GM21737 (cell line): ENCODE results near the gene CDH4.
"Not testable (repeated sequence)": the region's sequence is repeated elsewhere in the genome, so short reads cannot be mapped to it uniquely, and the experiment has no call there.

Source experiments
- ATAC-seq: cut with Tn5 transposase; IDR thresholded peaks from one replicate; pipeline ENCODE4 v1.9.1; 2021; ENCODE audit warnings: mild to moderate bottlenecking, moderate library complexity; ENCODE audit not compliant: unreplicated experiment

CDH4 gene

DNA sequence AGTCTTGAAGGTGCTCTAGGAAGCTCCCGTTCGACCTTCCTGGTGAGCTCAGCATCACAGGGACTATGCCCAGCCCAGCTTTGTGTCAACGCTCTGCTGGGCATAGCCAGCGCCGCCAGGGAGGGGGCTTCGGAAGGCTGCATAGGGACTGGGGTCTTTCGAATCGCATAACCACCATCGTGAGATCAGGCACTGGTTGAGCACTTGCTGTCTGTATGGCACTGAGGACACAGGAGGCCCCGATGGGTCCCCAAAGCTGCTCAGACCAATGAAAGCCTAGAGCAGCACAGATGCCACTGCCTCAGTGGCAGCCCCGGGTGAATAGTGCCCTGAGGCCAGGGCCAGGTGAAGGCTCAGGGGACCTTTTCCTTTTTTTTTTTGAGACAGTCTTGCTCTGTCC lies 716.9 kb downstream of the CDH4 start:
- ATAC-seq: no peak

DNA sequence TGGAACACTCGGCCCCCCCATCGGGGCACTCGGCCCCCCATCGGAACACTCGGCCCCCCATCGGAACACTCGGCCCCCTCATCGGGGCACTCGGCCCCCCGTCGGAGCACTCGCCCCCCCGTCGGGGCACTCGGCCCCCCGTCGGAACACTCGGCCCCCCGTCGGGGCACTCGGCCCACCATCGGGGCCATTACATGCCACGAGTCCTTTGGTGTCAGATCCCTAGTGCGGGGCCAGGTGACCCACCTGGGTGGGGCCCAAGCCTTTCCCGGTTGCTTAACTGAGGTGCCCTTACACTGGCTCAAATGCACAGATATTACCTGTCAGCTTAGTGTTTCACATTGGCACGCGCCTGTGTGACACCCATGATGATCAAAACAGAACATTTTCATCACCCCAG lies 717.7 kb downstream of the CDH4 start:
- ATAC-seq: no peak

DNA sequence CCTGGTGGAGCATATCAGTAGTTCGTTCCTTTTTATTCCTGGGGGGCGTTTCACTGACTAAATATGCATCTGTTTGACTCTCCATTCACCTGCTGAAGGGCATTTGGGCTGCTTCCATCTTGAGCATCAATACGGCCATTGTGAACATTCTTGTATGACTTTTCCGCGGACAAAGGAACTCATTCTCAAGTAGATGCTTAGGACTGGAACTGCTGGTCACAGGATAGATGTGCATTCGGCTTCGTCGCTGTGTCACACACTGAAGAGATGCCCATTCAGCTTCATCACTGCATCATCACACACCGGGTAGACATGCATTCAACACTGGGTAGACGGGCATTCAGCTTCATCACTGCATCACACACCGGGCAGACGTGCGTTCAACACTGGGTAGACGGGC lies 718.3 kb downstream of the CDH4 start:
- no peak for ATAC-seq

DNA sequence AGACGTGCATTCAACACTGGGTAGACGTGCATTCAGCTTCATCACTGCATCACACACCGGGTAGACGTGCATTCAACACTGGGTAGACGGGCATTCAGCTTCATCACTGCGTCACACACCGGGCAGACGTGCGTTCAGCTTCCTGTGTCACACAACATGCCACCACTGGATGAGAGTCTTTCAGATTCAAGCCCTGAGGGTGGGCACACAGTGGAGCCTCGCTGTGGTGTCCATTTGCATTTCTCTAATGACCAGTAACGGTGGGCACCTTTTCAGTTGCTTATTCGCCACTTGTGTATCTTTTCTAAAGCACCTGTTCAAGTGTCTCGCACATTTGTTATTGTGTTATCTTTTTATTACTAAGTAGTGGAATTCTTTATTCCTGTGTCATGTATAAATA lies 719.5 kb downstream of the CDH4 start:
- not testable (repeated sequence) for ATAC-seq

DNA sequence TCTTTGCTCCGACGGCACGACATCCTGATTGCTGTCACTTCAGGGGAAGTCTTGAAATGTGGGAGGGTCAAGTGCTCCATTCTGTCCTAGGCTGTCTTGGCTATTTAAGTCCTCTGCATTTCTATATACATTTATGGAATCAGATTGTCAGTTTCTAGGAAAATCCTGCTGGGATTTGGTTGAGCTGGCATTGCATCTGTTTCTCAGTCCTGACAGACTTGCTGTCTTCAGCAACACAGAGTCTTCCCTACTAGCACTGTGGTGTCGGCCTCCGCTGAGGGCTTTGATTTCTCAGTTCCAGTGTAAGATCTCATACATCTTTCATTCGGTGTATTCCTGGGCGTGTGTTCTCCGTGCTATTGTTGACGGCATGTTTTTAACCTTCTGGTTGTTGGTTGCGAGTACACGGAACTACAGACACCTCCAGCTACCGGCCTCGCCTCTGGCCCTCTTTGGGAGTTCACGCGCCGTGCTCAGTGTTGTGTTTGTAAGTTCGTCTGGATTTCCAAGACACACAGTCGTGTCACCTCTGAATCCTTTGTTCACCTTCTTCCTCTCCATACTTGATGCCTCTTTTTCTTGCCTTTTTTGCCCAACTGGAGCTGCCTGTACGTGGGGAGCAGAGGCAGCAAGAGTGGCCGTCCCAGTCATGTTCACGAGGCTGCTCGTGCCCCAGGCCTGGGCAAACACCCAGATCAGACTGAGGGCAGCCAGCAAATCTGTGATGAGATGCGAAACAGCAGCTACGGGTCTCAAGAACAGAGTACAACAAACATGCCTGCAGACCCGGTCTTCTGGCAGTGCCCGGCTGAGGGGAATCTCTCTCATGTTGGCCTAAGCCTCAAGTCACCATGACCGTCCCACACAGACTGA lies 720.8 kb downstream of the CDH4 start:
- no peak for ATAC-seq

DNA sequence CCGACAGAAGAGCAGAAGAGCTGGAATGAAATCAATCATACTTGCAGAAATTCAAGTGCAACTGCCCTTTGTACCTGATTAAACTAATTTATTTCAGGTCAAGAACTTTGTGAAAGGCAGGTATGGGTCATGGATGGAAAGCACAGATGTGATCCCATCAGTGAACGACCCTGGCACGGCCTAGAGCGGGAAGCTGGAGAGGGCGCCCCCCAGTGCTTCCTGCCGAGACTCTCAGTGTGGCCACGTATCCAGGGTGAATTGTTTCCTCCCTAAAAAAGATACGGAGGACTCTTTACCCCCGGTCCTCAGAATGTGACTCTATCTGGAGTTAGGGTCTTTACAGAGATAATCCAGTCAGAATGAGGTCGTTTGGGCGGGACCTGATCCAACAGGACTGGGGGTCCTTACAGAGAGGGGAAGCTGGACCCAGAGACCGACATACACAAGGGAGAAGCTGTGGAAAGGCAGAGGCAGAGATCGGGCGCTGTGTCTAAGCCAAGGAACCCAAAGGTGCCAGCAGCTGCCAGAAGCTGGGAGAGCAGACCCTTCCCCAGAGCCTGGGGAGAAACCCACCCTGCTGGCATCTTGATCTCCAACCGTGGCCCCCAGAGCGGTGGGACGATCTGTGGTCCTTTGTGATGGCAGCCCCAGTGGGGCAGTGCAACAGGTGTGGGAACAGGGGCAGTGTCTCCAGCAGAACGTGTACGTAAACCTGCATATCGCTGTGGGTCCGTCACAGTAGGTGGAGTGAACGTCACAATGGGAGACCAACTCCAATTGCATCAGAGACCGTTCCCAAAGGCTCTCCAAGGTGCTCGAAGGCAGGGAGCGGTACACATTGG lies 721.7 kb downstream of the CDH4 start:
- ATAC-seq: no peak

DNA sequence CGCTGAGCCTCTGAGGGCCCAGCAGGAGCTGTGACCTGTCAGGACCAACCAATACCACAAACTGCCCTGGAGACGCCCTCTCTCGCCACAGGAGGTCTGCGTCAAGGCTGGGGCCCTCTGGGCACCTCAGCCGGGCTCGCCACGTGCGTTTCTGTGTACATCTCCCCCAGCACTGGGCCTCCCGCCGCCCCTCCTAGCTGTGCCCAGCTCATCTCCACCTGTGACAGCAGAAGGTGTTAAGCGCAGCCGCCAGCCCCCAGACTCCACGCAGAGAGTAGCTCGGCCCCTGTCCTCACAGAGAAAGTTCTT lies 722.2 kb downstream of the CDH4 start:
- no peak for ATAC-seq

DNA sequence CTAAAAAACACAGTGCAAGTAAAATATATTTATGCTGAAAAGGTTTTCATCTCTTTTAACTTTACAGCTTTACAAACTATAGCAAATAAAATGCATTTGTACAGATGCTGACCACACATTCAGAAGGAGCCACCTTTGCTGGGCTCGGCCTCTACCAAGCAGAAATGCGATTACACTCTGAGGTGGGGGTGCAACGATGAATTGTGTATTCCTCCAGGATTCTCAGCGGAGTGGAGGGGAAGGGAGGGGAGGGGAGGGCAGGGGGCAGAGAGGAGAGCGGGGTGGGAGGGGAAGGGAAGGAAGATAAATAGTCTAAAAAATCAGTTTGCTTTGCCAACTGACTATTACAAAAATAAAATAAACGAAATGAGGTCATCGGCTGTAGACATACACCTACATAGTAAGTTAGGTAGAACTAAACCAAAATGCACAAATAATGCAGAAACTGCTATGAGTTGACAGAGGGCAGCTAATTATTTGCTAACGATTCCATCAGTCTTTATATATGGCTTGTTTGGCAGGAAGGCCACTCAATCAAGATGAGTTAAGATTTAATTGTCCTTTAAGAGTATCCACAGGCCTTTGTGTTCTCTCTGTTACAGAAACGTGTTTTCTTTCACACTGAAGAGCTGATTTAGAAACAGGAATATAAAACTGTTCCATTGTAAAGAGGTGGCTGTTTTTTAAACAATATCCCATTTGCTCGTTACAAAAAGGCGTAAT lies 723.5 kb downstream of the CDH4 start:
- no peak for ATAC-seq

DNA sequence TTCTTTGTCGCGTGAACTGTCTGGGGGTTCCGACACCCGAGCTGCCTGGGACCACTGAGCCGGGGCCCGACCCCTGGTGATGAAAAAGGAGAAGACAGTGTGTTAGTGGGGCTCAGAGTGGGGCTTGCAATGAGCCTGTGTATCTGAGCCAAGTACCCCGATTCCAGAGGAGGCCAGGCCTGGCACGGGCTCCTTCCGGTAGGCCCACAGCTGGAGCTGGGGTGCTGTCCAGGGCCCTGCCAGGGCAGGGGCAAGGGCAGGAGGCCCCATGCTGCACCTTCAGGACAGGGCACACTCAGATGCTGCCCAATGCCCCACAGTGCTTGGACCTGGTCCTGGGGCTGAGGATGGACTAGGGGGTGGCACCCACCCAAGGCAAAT lies 724.2 kb downstream of the CDH4 start:
- ATAC-seq: no peak

DNA sequence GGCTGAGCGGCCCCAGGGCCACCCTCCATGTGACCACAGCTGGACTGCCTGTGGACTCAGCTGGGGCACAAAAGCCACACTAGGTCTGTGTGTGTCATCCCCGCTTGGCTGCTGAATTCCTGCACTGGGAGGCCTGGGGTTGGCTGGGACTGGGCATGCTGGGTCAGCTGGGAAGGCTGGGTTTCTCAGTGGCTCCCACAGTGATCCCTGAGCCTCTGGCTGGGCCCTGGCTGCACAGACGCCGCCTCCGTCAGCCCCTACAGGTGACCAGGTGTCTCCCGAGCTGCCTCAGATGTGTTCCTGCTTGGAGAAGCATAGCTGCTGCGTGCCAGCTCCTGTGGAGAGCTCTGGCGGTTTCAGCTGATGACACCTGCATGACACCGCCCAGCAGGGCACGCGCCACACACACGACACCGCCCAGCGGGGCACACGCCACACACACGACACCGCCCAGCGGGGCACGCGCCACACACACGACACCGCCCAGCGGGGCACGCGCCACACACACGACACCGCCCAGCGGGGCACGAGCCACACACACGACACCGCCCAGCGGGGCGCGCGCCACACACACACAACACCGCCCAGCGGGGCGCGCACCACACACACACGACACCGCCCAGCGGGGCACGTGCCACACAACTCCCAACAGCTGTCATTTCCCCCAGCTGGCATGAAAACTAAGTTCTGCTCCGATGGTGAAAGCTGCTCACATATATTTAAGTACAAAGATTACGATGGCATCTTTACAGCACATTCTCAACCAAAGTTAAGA lies 724.8 kb downstream of the CDH4 start:
- no peak for ATAC-seq

DNA sequence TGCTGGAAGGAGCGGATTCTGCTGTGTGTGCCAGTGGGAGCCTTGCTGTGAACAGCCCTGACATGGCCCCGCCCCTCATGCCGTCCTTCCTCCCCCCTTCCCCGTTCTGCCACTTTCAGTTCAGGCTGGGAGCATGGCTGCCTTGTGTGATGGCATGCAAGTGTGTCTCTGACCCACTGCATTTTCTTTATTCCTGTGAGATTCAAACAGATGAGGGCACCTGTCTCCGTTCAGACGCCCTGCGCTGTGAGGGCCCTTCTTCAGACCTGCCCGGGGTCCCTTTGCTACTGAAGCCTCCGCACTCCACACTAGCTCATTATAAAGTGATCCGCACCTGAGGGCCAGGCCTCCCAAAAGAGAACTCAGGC lies 725.3 kb downstream of the CDH4 start:
- ATAC-seq: no peak

DNA sequence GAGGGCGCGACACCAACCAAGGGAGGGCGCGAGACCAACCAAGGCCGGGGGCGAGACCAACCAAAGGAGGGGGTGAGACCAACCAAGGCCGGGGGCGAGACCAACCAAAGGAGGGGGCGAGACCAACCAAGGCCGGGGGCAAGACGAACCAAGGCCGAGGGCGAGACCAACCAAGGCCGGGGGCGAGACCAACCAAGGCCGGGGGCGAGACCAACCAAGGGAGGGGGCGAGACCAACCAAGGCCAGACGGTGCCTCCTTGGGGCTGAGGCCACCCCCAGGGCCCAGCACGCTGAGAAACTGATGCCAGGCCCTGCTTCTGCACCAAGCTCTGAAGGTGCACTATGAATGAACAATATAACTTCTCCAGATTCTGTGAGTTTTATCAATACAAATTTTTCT lies 726.4 kb downstream of the CDH4 start:
- ATAC-seq: no peak

DNA sequence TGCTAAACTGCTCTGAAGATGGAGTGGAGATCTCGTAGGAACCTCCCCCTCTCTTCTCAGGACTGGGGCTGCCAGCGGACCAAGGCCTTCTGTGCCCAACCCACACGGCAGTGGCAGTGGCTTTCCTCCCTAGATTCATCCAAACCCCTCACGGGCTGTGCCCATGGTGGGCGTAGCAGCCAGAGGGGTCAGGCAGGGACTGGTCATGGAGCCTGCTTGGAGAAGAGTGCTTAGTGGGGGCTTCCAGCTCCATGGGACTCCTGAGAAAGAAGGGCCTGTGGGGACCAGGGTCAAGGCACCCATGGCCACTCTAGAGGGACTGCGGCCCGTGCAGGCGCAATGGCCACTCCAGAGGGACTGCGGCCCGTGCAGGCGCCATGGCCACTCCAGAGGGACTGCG lies 727.0 kb downstream of the CDH4 start:
- ATAC-seq: no peak

DNA sequence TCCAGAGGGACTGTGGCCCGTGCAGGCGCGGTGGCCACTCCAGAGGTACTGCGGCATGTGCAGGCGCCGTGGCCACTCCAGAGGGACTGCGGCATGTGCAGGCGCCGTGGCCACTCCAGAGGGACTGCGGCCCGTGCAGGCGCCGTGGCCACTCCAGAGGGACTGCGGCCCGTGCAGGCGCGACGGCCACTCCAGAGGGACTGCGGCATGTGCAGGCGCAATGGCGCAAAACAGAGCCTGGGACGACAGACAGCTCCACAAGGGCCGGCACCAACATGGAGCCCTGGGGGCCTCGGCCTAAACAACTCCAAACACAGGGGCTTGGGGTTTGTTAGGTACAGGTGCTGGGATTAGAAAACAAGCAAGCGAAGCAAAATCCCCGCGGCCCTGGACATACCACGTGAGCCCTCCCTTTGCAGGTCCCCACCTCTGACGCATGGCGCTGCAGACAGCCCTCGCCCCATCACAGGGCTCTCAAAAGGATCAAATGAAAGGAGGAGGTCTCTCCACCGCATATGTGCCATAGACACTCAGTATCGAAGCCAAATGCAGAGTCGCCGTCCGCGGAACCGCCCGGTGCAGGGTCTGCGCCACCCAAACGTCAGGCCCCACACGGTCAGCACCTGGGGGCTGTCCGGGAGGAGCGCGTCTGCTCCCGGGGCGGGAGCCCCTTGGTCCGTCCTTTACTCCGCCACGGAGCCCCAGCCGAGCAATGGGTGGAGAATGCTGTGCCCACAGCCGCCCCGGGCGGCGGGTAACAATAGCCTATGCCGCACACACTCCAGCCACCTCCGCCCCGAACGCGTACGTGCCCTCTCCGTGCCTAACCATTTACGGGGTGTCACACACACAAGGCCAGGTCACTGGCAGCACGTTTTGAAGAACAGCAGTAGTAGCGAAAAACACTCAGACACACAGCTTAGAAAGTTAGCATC lies 727.9 kb downstream of the CDH4 start:
- ATAC-seq: no peak

DNA sequence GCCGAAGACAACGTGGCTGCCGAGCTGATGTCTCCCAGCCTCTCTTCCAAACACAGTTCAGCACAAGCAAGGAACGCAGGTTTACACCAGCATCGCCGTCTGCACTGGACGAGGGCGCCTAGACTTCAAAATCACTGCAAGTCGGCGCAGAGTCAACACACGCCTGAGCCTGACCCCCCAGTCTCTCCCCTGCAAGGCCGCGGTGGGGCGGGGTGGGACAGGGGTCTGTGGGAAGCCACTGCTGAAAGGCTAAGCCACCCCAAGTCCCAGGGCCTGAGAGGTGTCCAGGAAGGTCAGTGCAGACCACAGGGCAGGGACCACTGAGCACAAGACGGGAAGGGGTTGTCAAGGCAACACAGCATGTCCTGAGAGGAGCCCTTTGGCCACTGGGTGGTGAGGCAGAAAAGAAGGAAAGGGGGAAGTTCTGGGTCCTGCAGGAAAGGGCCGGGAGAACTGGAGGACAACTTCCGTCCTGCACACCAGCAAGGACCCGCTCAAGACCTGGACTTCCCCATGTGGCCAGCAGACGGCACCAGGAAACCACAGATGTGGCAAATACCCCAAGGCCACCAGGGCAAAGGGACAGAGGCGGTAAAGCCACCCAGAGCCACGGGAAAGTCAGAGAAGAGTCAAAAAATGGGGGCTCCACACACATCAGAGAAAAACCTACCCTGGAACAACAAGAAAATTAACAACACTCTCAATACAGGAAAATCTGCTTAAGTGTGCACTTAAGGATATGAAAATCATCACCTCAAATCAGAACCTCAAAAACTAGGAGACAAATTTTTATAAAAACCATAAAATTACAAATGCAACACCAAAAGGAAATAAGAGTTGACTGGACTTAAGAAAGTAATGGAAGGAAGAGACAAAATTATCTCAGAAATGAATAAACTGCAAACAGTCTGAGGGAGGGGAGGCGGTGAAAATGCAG lies 728.9 kb downstream of the CDH4 start:
- no peak for ATAC-seq

DNA sequence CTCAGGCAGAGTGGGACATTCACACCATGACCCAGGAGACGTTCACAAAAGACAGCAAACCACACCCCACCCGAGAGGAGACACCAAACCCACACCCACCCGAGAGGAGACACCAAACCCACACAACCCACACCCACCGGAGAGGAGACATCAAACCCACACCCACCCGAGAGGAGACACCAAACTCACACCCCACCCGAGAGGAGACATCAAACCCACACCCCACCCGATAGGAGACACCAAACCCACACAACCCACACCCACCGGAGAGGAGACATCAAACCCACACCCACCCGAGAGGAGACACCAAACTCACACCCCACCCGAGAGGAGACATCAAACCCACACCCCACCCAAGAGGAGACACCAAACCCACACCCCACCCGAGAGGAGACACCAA lies 729.6 kb downstream of the CDH4 start:
- ATAC-seq: not testable (repeated sequence)

DNA sequence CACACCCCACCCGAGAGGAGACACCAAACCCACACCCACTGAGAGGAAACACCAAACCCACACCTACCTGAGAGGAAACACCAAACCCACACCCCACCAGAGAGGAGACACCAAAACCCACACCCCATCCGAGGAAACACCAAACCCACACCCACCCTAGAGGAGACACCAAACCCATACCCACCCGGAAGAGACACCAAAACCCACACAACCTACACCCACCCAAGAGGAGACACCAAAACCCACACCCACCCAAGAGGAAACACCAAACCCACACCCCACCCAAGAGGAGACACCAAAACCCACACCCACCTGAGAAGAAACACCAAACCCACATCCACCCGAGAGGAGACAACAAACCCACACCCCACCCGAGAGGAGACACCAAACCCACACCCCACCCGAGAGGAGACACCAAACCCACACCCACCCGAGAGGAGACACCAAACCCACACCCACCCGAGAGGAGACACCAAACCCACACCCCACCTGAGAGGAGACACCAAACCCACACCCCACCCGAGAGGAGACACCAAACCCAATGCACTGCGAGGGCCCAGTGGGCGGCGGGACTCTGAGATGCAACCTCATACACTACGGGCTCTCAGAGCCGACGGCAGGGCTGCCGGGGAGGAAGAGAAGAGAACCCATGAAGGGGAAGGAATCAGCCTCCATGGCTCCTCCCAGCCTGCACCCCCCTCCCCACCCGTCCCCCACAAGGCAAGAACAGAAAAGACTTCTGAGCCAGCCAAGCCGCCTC lies 730.3 kb downstream of the CDH4 start:
- ATAC-seq: no peak

DNA sequence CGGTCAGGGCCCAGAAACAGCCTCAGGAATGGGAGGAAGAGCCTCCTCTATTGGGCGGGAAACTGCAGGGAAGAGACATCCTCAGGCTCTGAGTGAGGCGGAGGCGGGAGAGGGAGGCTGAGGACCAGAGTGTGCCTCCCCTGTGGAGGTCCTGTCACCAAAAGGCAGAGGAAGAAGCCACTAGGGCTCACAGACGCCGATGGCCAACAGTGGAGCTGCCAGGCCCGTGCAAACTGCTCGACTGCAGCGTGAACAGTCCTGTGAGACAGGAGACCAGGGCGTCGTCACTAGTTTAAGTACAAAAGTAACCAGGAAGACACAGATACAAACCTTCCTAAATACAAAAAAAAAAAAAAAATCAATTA lies 730.9 kb downstream of the CDH4 start:
- no peak for ATAC-seq
